HG03095 (cell line): ENCODE data around the gene TBC1D17.

Experiments
- ATAC-seq: cut with Tn5 transposase; IDR thresholded peaks from one replicate; pipeline ENCODE4 v1.9.1; 2021; ENCODE audit warnings: moderate library complexity; ENCODE audit not compliant: unreplicated experiment

TBC1D17 gene

GRCh38 chr19:49875177-49875576 lies 2.3 kb upstream of the TBC1D17 start:
- no peak for ATAC-seq

- no peak for ATAC-seq
Observed at GRCh38 chr19:49875857-49876421, 1.6 kb upstream of the TBC1D17 start.

- ATAC-seq, result peak; percentile 38
Observed at GRCh38 chr19:49876422-49877019, 981 bp upstream of the TBC1D17 start.

- peak; percentile 44 for ATAC-seq
Observed at GRCh38 chr19:49877879-49878743, 609 bp downstream of the TBC1D17 start.

DNA sequence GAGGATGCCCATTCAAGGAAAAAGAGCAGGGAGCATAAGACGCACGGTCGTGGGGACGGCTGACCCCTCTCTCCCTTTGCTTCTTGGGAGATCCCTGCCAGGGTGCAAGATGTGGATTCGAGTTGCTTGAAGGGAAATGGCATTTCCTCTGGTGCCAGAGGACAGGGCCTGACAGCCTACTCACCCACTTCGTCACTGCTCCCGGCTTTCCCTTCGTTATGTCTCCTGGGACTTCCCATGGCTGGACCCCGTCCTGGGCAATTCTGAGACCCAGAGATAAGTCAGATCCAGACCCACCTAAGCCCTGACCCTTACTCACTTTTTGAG lies 1.2 kb downstream of the TBC1D17 start:
- no peak for ATAC-seq

DNA sequence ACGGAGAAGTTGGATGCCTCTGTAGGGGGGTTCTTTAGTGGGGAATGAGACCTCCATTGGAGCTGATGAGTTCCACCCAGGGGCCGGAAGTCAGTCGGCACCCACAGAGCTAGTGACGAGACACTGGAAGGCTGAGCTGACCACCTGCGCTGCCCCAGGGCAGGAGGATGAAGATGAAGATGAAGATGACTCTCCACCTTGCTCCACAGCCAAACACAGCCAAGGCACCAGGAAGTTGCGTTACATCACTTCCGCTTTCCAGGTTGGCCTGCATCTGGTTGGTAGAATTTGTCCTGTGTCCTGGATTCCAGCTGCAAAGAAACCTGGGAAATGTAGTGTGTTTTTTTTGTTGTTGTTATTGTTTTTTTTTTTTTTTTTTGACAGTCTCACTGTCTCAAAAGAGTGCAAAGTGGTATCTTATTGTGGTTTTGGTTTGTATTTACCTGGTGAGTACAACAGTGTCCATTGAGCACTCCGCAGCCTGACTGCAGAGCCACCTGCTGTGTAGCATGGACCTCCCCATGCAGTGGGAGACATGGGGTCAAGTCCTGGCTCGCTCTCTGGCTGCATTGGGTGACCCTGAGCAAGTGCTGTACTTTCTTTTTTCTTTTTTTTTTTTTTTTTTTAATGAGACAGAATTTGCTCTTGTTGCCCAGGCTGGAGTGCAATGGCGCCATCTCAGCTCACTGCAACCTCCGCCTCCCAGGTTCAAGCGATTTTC lies 1.9 kb downstream of the TBC1D17 start:
- ATAC-seq, result no peak

GRCh38 chr19:49880162-49880869 lies 2.8 kb downstream of the TBC1D17 start:
- ATAC-seq, result no peak

GRCh38 chr19:49881186-49881585 lies 3.7 kb downstream of the TBC1D17 start:
- no peak for ATAC-seq

- no peak for ATAC-seq
Observed at GRCh38 chr19:49881672-49882394, 4.3 kb downstream of the TBC1D17 start.

- ATAC-seq, result no peak
Observed at GRCh38 chr19:49882643-49883042, 5.1 kb downstream of the TBC1D17 start.

GRCh38 chr19:49883094-49883493 lies 5.6 kb downstream of the TBC1D17 start:
- no peak for ATAC-seq

GRCh38 chr19:49884109-49884508 lies 6.6 kb downstream of the TBC1D17 start:
- no peak for ATAC-seq

GRCh38 chr19:49884760-49885159 lies 7.3 kb downstream of the TBC1D17 start:
- no peak for ATAC-seq

DNA sequence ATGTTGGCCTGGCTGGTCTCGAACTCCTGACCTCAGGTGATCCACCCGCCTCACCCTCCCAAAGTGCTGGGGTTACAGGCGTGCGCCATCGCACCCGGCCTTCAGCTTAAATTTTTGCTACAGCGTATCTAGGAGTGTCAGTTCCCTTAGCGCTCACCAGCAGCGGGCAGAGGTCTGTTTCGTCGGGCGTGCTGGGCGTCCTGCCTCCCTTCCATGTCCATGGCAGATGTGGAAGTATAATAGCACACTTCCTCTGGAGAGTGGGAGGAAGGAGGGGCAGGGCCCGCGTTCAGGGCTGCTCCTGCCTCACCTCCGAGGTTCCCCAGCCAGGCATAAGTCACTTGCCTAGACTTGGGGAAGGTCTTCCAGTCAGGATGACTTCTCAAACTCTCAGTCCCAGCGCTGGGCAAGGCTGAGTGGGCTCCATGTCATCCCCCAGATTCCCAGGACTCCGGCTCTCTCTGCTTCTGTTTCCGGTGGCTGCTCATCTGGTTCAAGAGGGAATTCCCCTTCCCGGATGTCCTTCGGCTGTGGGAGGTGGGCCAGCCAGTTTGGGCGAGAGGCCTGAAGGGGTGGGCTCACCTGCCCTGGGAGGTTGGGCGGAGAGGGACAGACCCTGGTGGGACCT lies 9.6 kb downstream of the TBC1D17 start:
- ATAC-seq, result no peak

DNA sequence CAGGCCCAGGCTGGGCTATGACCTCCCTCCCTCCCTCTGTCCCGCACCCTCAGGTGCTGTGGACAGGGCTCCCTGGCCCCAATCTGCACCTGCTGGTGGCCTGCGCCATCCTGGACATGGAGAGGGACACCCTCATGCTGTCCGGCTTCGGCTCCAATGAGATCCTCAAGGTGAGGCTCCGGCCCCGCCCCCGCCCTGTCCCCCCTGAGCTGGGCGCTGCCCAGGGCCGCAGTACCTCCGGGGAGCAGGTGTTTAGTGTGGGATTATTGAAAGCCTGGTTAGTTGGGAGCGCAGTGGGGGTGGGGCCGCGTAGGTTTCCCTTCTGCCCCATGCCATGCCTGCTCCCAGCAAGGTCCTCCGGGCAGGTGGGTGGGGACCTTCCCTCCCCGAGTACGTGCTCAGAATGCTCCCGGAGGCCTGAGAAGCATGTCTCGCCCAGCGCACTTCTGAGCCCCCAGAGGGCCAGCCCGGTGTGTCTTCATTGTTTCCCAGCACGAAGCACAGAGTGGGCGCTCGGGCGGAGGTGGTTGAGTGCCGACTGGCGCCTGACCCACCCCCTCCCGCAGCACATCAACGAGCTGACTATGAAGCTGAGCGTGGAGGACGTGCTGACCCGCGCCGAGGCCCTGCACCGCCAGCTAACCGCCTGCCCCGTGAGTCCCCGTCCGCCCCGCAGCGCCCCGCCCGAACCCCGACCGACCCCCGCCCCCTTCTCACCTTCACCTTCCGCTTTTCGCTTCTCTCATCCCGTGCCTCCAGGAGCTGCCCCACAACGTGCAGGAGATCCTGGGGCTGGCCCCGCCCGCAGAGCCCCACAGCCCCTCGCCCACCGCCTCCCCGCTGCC lies 10.4 kb downstream of the TBC1D17 start:
- no peak for ATAC-seq

GRCh38 chr19:49888510-49888824 lies 11.0 kb downstream of the TBC1D17 start:
- no peak for ATAC-seq

DNA sequence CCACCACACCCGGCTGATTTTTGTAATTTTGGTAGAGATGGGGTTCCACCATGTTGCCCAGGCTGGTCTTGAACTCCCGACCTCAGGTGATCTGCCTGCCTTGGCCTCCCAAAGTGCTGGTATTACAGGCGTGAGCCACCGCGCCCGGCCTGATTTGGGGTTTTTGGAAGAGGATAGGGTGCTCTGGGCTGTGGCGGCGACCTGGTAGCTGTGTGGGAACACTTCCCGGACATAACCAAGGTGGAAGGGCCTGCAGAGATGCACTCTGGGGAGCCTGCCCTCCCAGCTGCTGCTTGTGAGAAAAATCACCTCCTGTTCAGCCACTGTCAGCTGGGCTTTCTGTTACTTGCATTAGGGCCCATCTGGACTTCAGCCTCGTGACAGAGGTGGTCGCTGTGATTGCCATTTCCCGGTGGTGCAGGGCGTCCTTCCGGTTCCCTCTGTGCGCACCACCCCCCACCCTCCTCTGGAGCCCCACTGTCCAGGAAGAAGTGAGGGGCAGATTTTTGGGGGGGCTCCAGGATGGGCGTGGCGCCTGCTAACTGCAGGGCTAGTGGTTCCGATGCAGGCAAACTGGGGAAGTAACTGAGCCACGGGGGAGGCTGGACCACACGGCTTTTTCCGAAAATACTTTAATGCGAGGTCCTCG lies 11.7 kb downstream of the TBC1D17 start:
- no peak for ATAC-seq

GRCh38 chr19:49889687-49890348 lies 12.3 kb downstream of the TBC1D17 start:
- no peak for ATAC-seq
